ENCODE measurements around the gene ATL2. TPM values are rescaled to one million over a fixed set of nuclear protein-coding genes. Genes with fewer than 3 reads are reported as not detected.

ATL2 gene
- polyA plus RNA-seq, 3 donors: 12.8 to 31.2 (median 13.0) TPM

Other genes with a start within 250 kb of the ATL2 start
- gene HNRNPLL, start 225.7 kb upstream of the ATL2 start, polyA plus RNA-seq: 10 to 100 TPM in 2 of 3 donors, 1 to 10 TPM in 1; 7.5 to 14.1 (median 12.9) TPM